Fibroblast of lung (primary cell): ENCODE results near the gene MAP4K4.

Experiments
- CTCF ChIP-seq, 2 donors: IDR thresholded peaks in 1 of 2; conservative IDR thresholded peaks in 1 of 2; 1 replicate in 1 of 2; 2 replicates in 1 of 2; pipeline ENCODE4 v1.5.1; 2011 to 2012; ENCODE audit warnings: low read length in 2 of 2, control low read depth in 1 of 2, inconsistent platforms in 1 of 2, low read depth in 1 of 2, mild to moderate bottlenecking in 1 of 2
- EZH2 ChIP-seq: IDR thresholded peaks from 2 replicates; pipeline ENCODE4 v1.5.1; 2012; ENCODE audit warnings: low read length, control low read depth, mild to moderate bottlenecking; ENCODE audit errors: missing control alignments

- TF ChIP-seq CTCF (conservative IDR thresholded peaks at IDR 0.05 in 1 of 2, IDR thresholded peaks at IDR 0.05 in 1 of 2; ENCODE audit: low read depth in 1 of 2, low read length in 2 of 2) (no peak), EZH2 (no peak)
Observed at GRCh38 chr2:101887328-101887727, 189.8 kb downstream of the MAP4K4 start.
